AG10803 (cell line): ENCODE results near the gene MERTK.

Experiments used
- DNase-seq: peaks from one replicate; pipeline ENCODE4 v3.0.0; 2010; ENCODE audit warnings: low read depth
- H3K4me3 ChIP-seq: 2 replicates; pipeline ENCODE4 v1.5.1; 2011; ENCODE audit warnings: mild to moderate bottlenecking, low read length, control low read depth
- CTCF ChIP-seq: conservative IDR thresholded peaks from 2 replicates; pipeline ENCODE4 v1.5.1; 2011; ENCODE audit warnings: mild to moderate bottlenecking, low read length, control low read depth, inconsistent platforms

The MERTK gene

GRCh38 chr2:111995148-111995547 lies 96.7 kb downstream of the MERTK start:
- no peak for DNase-seq
- no peak for TF ChIP-seq CTCF
- no peak overlapping the region for H3K4me3 ChIP-seq

GRCh38 chr2:111999809-112000208 lies 101.4 kb downstream of the MERTK start:
- no peak overlapping the region for H3K4me3 ChIP-seq
- DNase-seq, result no peak
- TF ChIP-seq CTCF, result no peak

GRCh38 chr2:112000399-112001135 lies 102.2 kb downstream of the MERTK start:
- no peak overlapping the region for H3K4me3 ChIP-seq
- DNase-seq, result no peak
- no peak for TF ChIP-seq CTCF

- H3K4me3 ChIP-seq, result no peak overlapping the region
- DNase-seq, result no peak
Observed at GRCh38 chr2:112001136-112001715, 102.8 kb downstream of the MERTK start.

GRCh38 chr2:112001942-112002341 lies 103.5 kb downstream of the MERTK start:
- DNase-seq, result no peak
- no peak for TF ChIP-seq CTCF

More at GRCh38 chr2:112001136-112001715, 102.8 kb downstream of the MERTK start:
- no peak for TF ChIP-seq CTCF

GRCh38 chr2:112003576-112004252 lies 105.3 kb downstream of the MERTK start:
- no peak for TF ChIP-seq CTCF
- no peak for DNase-seq
- H3K4me3 ChIP-seq, result no peak overlapping the region

More at GRCh38 chr2:112001942-112002341, 103.5 kb downstream of the MERTK start:
- no peak overlapping the region for H3K4me3 ChIP-seq
